NT2/D1 (cell line): ENCODE results near the gene ZMPSTE24.
A peak's percentile ranks its signal among the peaks of the same experiment; 100 is the strongest.
"Not testable (repeated sequence)": the region's sequence is repeated elsewhere in the genome, so short reads cannot be mapped to it uniquely, and the experiment has no call there.

Source experiments
- DNase-seq: peaks from one replicate; pipeline ENCODE4 v3.0.0-alpha.2; 2011; ENCODE audit warnings: low read depth, low spot score
- H3K27me3 ChIP-seq: 2 replicates; pipeline ENCODE4 v1.6.0; 2011; ENCODE audit warnings: mild to moderate bottlenecking; ENCODE audit not compliant: insufficient read length, insufficient read depth
- H3K36me3 ChIP-seq: 2 replicates; pipeline ENCODE4 v1.6.1; 2011; ENCODE audit warnings: mild to moderate bottlenecking, low read length, mixed read lengths; ENCODE audit not compliant: insufficient read depth, insufficient read length
- H3K4me1 ChIP-seq: 2 replicates; pipeline ENCODE4 v1.5.1; 2011; ENCODE audit not compliant: insufficient read depth, insufficient read length
- H3K4me3 ChIP-seq: 2 replicates; pipeline ENCODE4 v1.5.1; 2011; ENCODE audit warnings: low read depth; ENCODE audit not compliant: insufficient read length
- H3K9ac ChIP-seq: 2 replicates; pipeline ENCODE4 v1.6.0; 2011; ENCODE audit warnings: low read depth; ENCODE audit not compliant: insufficient read length
- H3K9me3 ChIP-seq: 2 replicates; pipeline ENCODE4 v1.5.1; 2011; ENCODE audit warnings: mild to moderate bottlenecking, low read length; ENCODE audit not compliant: insufficient read depth
- SUZ12 ChIP-seq: IDR thresholded peaks from 2 replicates; pipeline ENCODE4 v1.6.1; 2011; ENCODE audit not compliant: insufficient read length, insufficient read depth; ENCODE audit errors: extremely low read depth
- YY1 ChIP-seq: IDR thresholded peaks from 2 replicates; pipeline ENCODE4 v1.6.1; 2011; ENCODE audit not compliant: insufficient read length, insufficient read depth
- ZNF274 ChIP-seq: IDR thresholded peaks from 2 replicates; pipeline ENCODE4 v1.6.1; 2011; ENCODE audit warnings: mild to moderate bottlenecking, low read depth, low read length

The ZMPSTE24 gene

GRCh38 chr1:40315795-40316594 lies 58.0 kb downstream of the ZMPSTE24 start:
- Histone ChIP-seq H3K4me1 (peaks cover 21% of the 10 kb centered on the region), H3K9ac (peak overlapping the region; percentile 91)

GRCh38 chr1:40316595-40317393 lies 58.8 kb downstream of the ZMPSTE24 start, which contains the start of gene COL9A2:
TSS of gene COL9A2 (minus strand) at chr1:40317286. CDS start at chr1:40317197, 89 bp downstream.
- Histone ChIP-seq H3K27me3 (peaks cover 41% of the 10 kb centered on the region), H3K9me3 (no peaks in the 10 kb centered on the region), H3K36me3 (peaks cover 5% of the 10 kb centered on the region), H3K9ac (peak within 1 kb of the TSS; percentile 91), H3K4me3 (peak within 1 kb of the TSS; percentile 82), H3K4me1 (peaks cover 21% of the 10 kb centered on the region)
- TF ChIP-seq SUZ12 (peak; percentile 69), YY1 (no peak)
- DNase-seq = no peak

More at GRCh38 chr1:40315795-40316594, 58.0 kb downstream of the ZMPSTE24 start:
- Histone ChIP-seq H3K9me3 (no peaks in the 10 kb centered on the region), H3K36me3 (peaks cover 5% of the 10 kb centered on the region), H3K27me3 (peaks cover 41% of the 10 kb centered on the region), H3K4me3 (peak overlapping the region; percentile 82)
- DNase-seq = no peak
- TF ChIP-seq SUZ12 (peak; percentile 39), ZNF274 (no peak)

GRCh38 chr1:40317394-40318074 lies 59.5 kb downstream of the ZMPSTE24 start:
- Histone ChIP-seq H3K4me1 (peaks cover 21% of the 10 kb centered on the region), H3K9me3 (no peaks in the 10 kb centered on the region), H3K4me3 (peak overlapping the region; percentile 82), H3K27me3 (peaks cover 41% of the 10 kb centered on the region), H3K9ac (peak overlapping the region; percentile 69), H3K36me3 (no peaks in the 10 kb centered on the region)
- DNase-seq = no peak
- TF ChIP-seq ZNF274 (no peak), SUZ12 (peak; percentile 9), YY1 (no peak)

GRCh38 chr1:40318476-40318875 lies 60.4 kb downstream of the ZMPSTE24 start:
- peaks cover 18% of the 10 kb centered on the region for H3K4me1 ChIP-seq
- H3K27me3 ChIP-seq = peaks cover 45% of the 10 kb centered on the region
- no peak for DNase-seq
- no peak overlapping the region for H3K4me3 ChIP-seq
- no peak overlapping the region for H3K9ac ChIP-seq
- no peaks in the 10 kb centered on the region for H3K36me3 ChIP-seq
- no peak for TF ChIP-seq YY1
- no peak for TF ChIP-seq SUZ12
- TF ChIP-seq ZNF274 = no peak
- no peaks in the 10 kb centered on the region for H3K9me3 ChIP-seq

GRCh38 chr1:40318970-40319621 lies 61.1 kb downstream of the ZMPSTE24 start:
- Histone ChIP-seq H3K27me3 (peaks cover 47% of the 10 kb centered on the region), H3K9ac (no peak overlapping the region), H3K4me1 (peaks cover 12% of the 10 kb centered on the region)

GRCh38 chr1:40331403-40331802 lies 73.4 kb downstream of the ZMPSTE24 start:
- DNase-seq, H3K4me1 ChIP-seq, H3K4me3 ChIP-seq, H3K9ac ChIP-seq, H3K9me3 ChIP-seq, H3K36me3 ChIP-seq, H3K27me3 ChIP-seq: not testable (repeated sequence)

More at GRCh38 chr1:40318970-40319621, 61.1 kb downstream of the ZMPSTE24 start:
- DNase-seq = no peak
- no peak overlapping the region for H3K4me3 ChIP-seq
- no peaks in the 10 kb centered on the region for H3K9me3 ChIP-seq
- H3K36me3 ChIP-seq = no peaks in the 10 kb centered on the region
- TF ChIP-seq YY1 = no peak
- TF ChIP-seq SUZ12 = no peak

- Histone ChIP-seq H3K9ac (no peak overlapping the region), H3K4me3 (no peak overlapping the region), H3K36me3 (no peaks in the 10 kb centered on the region), H3K27me3 (no peaks in the 10 kb centered on the region), H3K4me1 (no peaks in the 10 kb centered on the region), H3K9me3 (0 out of 2 replicates have a peak, but pooled peaks cover 4% of the 10 kb centered on the region)
- DNase-seq = no peak
- TF ChIP-seq YY1 (no peak), ZNF274 (no peak), SUZ12 (no peak)
Observed at GRCh38 chr1:40332695-40333094, 74.7 kb downstream of the ZMPSTE24 start.
